ENCODE results near the gene CLEC4G.

DNA sequence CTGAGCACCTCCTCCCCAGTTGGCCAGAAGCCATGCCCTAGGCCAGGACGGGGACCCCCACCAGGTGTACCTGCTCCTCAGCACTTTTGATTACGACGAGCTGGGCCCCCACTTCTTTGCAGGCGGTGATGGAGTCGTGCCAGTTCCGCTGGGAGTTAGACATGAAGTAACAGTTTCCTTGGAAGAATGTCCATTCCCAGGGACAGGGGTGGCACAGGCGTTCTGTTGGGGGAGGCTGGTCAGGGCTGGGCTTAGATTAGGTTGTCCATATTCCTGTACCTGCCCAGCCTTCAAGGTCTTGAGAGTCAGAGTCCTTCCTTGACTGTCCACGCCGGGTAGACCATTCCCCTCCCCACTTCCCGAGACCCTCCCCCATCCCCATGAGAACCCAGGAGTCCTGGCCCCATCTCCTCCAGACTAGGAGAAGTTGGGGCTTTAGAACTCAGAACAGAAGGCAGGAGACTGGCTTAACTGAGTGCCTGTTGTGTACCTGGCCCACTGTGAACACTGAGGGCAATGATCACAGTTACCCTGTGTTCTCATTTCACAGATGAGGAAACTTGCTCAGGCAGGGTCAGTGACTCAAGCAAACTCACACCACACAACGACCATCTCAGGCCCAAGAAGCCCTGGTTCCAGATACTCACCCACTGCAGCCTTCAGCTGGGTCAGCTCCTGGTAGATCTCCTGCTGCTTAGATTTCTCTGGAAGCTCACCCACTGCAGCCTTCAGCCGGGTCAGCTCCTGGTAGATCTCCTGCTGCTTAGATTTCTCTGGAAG, 13.2 kb upstream of the CLEC4G start:
- TF ChIP-seq EP300 (IDR thresholded peaks at IDR 0.05; ENCODE audit: borderline replicate concordance) (no peak), TEAD4 (IDR thresholded peaks at IDR 0.05) (no peak), TCF12 (IDR thresholded peaks at IDR 0.05; ENCODE audit: low read depth) (no peak)
- TF ChIP-seq, protein P1, sequence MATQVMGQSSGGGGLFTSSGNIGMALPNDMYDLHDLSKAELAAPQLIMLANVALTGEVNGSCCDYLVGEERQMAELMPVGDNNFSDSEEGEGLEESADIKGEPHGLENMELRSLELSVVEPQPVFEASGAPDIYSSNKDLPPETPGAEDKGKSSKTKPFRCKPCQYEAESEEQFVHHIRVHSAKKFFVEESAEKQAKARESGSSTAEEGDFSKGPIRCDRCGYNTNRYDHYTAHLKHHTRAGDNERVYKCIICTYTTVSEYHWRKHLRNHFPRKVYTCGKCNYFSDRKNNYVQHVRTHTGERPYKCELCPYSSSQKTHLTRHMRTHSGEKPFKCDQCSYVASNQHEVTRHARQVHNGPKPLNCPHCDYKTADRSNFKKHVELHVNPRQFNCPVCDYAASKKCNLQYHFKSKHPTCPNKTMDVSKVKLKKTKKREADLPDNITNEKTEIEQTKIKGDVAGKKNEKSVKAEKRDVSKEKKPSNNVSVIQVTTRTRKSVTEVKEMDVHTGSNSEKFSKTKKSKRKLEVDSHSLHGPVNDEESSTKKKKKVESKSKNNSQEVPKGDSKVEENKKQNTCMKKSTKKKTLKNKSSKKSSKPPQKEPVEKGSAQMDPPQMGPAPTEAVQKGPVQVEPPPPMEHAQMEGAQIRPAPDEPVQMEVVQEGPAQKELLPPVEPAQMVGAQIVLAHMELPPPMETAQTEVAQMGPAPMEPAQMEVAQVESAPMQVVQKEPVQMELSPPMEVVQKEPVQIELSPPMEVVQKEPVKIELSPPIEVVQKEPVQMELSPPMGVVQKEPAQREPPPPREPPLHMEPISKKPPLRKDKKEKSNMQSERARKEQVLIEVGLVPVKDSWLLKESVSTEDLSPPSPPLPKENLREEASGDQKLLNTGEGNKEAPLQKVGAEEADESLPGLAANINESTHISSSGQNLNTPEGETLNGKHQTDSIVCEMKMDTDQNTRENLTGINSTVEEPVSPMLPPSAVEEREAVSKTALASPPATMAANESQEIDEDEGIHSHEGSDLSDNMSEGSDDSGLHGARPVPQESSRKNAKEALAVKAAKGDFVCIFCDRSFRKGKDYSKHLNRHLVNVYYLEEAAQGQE (IDR thresholded peaks at IDR 0.05; ENCODE audit: low read depth), result no peak

All from Ishikawa (cell line).